Uterus (tissue), 2 donors: ENCODE measurements around the gene ADGRF5.

ENCODE experiments used
- CTCF ChIP-seq, 4 experiments: fragments of 200-600 bp in 2 of 4; fragments of 450-650 bp in 2 of 4; sonication (generic) in 2 of 4; IDR thresholded peaks; one replicate each; pipeline ENCODE4 v1.5.1; 2016 to 2019; ENCODE audit warnings: antibody characterized with exemption in 4 of 4, mild to moderate bottlenecking in 2 of 4, moderate library complexity in 1 of 4
- POLR2A ChIP-seq, 2 donors: fragments of 450-650 bp; IDR thresholded peaks; one replicate each; pipeline ENCODE4 v1.6.1; 2016; ENCODE audit warnings: antibody characterized with exemption in 2 of 2, mild to moderate bottlenecking in 1 of 2, moderate library complexity in 1 of 2

GRCh38 chr6:46963039-46963438, 41.3 kb upstream of the ADGRF5 start:
- TF ChIP-seq CTCF (IDR thresholded peaks at IDR 0.05): no peak
- no peak for TF ChIP-seq POLR2A (IDR thresholded peaks at IDR 0.05)
